H1 (cell line): ENCODE results near the gene NFATC4. TPM values are rescaled to one million over a fixed set of nuclear protein-coding genes. Genes with fewer than 3 reads are reported as not detected.

Experiments used
- POU5F1 ChIP-seq: IDR thresholded peaks from 2 replicates; pipeline ENCODE4 v1.6.1; 2011; ENCODE audit warnings: low read depth, mild to moderate bottlenecking, low read length, moderate library complexity
- RFX5 ChIP-seq: IDR thresholded peaks from 2 replicates; pipeline ENCODE4 v1.6.1; 2011; ENCODE audit warnings: low read depth, low read length, improper control_type of control experiment, borderline replicate concordance
- polyA plus RNA-seq, 7 experiments: library from polyadenylated mRNA; depleted of rRNA in 3 of 7; stranded (reverse) in 5 of 7; unstranded in 2 of 7; fragments of >200 nt in 5 of 7; fragments of 200-250 nt in 2 of 7; gene quantifications; 1 replicate in 5 of 7; 2 replicates in 1 of 7; 4 replicates in 1 of 7; pipeline versions ENCODE4 v1.2.1 to v1.2.3, GENCODE V29; 2011 to 2013; ENCODE audit warnings: missing spikeins in 2 of 7, mixed read lengths in 2 of 7
- total RNA-seq: library from RNA; stranded (reverse); fragmentation: NEBNext Ultra II Directional; extraction: Animal tissue kit (Norgen Biotek cat#: 25700); gene quantifications from 2 replicates; pipeline ENCODE4 v1.2.1, GENCODE V29; 2021

The NFATC4 gene
- total and polyA plus RNA-seq, 2 of the 8 experiments (the other 6 are each of a cell fraction or from before 2014, with no cell fraction given), result 47.3 to 50.3 TPM

DNA sequence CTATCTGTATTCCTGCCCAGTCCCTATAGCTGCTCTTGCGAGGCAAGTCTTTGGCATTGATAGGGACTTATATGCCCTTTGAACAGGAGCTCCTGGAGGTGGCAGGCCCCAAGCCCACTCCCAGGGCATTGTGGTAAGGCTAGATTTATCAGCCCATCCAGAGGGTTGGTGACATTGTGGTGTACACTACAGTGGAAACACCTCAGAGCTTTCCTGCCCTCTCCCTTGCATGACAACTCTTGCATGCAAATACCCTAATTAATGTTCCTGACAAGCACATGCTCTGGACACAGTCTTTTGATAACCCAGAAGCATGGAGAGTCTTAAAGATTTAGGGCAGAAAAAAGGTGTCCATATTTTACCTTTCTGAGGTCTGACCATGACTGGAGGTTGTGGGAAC is 27.4 kb upstream of the NFATC4 start (continued):
- no peak for TF ChIP-seq POU5F1
- no peak for TF ChIP-seq RFX5
